Choroid plexus epithelial cell (primary cell): ENCODE data around the gene TSPAN4.

Experiments
- DNase-seq: peaks from one replicate; pipeline ENCODE4 v3.0.0-alpha.2; 2010; ENCODE audit warnings: low read depth
- H3K4me3 ChIP-seq: 2 replicates; pipeline ENCODE4 v1.5.1; 2011; ENCODE audit warnings: low read depth, mild to moderate bottlenecking, control low read depth, low read length, moderate library complexity
- CTCF ChIP-seq: conservative IDR thresholded peaks from 2 replicates; pipeline ENCODE4 v1.5.1; 2011; ENCODE audit warnings: low read depth, mild to moderate bottlenecking, control low read depth, inconsistent platforms, low read length, moderate library complexity

Gene TSPAN4

GRCh38 chr11:890794-891540 lies 48.3 kb downstream of the TSPAN4 start:
- no peak for DNase-seq
- no peak overlapping the region for H3K4me3 ChIP-seq
- no peak for TF ChIP-seq CTCF

DNA sequence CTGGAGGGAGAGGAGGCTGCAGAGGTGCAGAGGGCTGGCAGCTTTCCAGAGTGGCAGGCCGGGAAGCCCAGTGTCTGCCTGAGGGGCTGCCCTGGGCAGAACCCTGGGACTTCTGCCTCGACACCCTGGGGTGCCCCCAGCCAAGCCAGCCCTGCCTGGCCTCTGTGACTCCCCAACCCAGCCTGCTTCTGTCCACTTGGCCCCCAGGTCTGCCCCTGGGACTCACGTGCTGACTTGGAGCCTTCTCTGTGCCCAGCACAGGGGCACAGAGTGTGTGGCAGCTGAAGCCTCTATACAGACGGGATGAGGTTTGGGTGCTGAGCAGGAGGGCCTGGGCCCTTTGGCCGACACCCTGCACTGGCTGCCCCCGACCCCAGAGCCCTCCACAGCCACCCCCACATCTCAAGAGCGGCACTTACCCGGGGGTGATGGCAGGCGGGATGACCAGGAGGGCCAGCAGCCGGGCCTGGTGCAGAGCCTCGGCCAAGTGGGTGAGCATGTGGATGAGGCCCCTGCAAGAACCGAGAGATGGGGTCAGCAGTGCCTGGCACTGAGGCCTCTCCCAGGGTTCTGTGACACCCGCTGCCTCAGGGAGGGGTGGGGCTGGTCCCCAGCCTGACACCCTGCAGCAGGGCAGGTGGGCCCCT lies 50.5 kb downstream of the TSPAN4 start:
- no peak for TF ChIP-seq CTCF
- DNase-seq, result no peak
- H3K4me3 ChIP-seq, result no peak overlapping the region

GRCh38 chr11:894575-895201 lies 52.0 kb downstream of the TSPAN4 start:
- TF ChIP-seq CTCF, result peak; percentile 34
- H3K4me3 ChIP-seq, result no peak overlapping the region
- DNase-seq, result no peak

DNA sequence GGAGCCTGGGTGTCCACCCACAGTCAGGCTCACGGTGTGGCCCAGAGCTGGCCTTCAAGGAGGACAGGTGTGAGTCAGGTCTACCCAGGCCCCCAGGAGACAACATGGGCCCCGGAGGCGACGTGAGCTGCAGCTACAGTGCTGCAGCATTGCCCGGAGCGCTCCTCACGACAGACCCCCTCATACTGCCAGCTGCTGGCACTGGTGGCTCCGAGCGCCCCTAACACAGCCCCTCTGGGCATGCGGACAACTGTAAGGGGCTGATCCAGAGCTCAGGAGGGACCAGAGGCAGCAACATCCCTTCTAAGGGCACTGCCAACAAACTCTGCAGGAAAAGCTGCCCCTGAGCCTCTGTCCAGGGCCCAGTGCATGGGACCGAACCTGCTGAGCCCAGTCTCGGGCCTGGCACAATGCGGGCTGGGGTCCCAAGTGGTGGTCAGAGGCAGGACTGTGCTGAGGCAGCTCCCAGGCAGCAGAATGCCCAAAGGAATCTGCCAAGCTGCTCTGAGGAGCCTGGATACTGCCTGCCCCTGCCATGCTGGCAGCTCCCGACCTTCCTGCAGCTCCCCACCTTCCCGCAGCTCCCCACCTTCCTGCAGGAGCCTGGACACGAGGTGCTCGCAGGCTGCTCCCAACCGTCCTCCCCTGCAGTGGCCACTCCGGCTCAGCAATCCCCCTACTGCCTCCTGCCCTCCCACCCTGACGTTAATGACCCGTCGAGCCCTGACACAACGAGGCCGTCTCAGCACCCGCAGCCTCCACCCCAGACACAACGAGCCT lies 52.9 kb downstream of the TSPAN4 start:
- no peak for TF ChIP-seq CTCF
- H3K4me3 ChIP-seq, result no peak overlapping the region
- DNase-seq, result no peak

- no peak overlapping the region for H3K4me3 ChIP-seq
- no peak for DNase-seq
- TF ChIP-seq CTCF, result no peak
Measured at GRCh38 chr11:897253-898142, 54.8 kb downstream of the TSPAN4 start.

- peak; percentile 56 for DNase-seq
- no peak overlapping the region for H3K4me3 ChIP-seq
- peak; percentile 60 for TF ChIP-seq CTCF
Measured at GRCh38 chr11:898143-898511, 55.5 kb downstream of the TSPAN4 start.
